K562 (cell line): ENCODE measurements around the gene JAG2. TPM values are rescaled to one million over a fixed set of nuclear protein-coding genes. Genes with fewer than 3 reads are reported as not detected.

Experiments
- ATAC-seq: fragments of 200-7000 bp; cut with Tn5 transposase; 3 replicates; pipeline ENCODE4 v1.9.1; 2020; ENCODE audit warnings: moderate library complexity
- BruUV-seq: library from RNA; stranded (reverse); fragments of 400-500 nt; replicated peaks from 2 replicates; lab custom pipeline; 2021; lab: Mats Ljungman, UMichigan
- CTCF ChIA-PET: fragments of 300-600 bp; formaldehyde crosslinking; extraction: SDS; loops from one replicate; lab custom pipeline; 2021; ENCODE audit warnings: low intra/inter-chr PET ratio; lab: Yijun Ruan, JAX
- POLR2A ChIA-PET: fragments of 300-600, 350-650 bp; sonication (Branson Sonifier 250); formaldehyde crosslinking; extraction: SDS; loops from one replicate; lab custom pipeline; 2021; ENCODE audit warnings: antibody characterized with exemption, inconsistent platforms; lab: Yijun Ruan, JAX
- DNase-seq, 4 experiments: peaks; one replicate each; pipeline versions ENCODE4 v3.0.0 to v3.0.0-alpha.2; 2011 to 2018; ENCODE audit warnings: low spot score in 3 of 4, mixed read lengths in 3 of 4; ENCODE audit errors: extremely low read depth in 1 of 4
- FAIRE-seq: peaks from 2 replicates; lab custom pipeline; 2011; peaks lifted over from hg19 to GRCh38; lab: Jason Lieb, UNC
- H2AFZ ChIP-seq: 2 replicates; pipeline ENCODE4 v1.6.0; 2011; ENCODE audit warnings: low read depth, low read length, control low read depth, inconsistent platforms
- H3K27ac ChIP-seq: fragments of 200-600 bp; 3 replicates; pipeline ENCODE4 v1.8.0; 2011; ENCODE audit warnings: low read depth, mild to moderate bottlenecking, control low read depth, inconsistent platforms, low read length, moderate library complexity, mixed read lengths; ENCODE audit errors: extremely low read depth
- H3K27me3 ChIP-seq, 2 experiments: fragments of 300-600 bp in 1 of 2; 2 replicates in 1 of 2; 3 replicates in 1 of 2; pipeline versions ENCODE4 v1.6.0 to v1.8.0; 2011; ENCODE audit warnings: inconsistent platforms in 2 of 2, low read length in 2 of 2, mild to moderate bottlenecking in 1 of 2, mixed read lengths in 1 of 2, moderate library complexity in 1 of 2; ENCODE audit not compliant: control insufficient read depth in 2 of 2, insufficient read depth in 2 of 2
- H3K36me3 ChIP-seq: fragments of 300-600 bp; 3 replicates; pipeline ENCODE4 v1.8.0; 2011; ENCODE audit warnings: mild to moderate bottlenecking, low read length, inconsistent platforms; ENCODE audit not compliant: control insufficient read depth, insufficient read depth
- H3K4me1 ChIP-seq, 2 experiments: fragments of 200-600 bp in 1 of 2; replicated peaks in 1 of 2; 2 replicates in 1 of 2; 3 replicates in 1 of 2; pipeline versions ENCODE4 v1.5.1 to v1.8.0; 2011; ENCODE audit warnings: inconsistent platforms in 2 of 2, low read length in 2 of 2, mild to moderate bottlenecking in 1 of 2, mixed read lengths in 1 of 2, moderate library complexity in 1 of 2; ENCODE audit not compliant: control insufficient read depth in 2 of 2, insufficient read depth in 2 of 2
- H3K4me2 ChIP-seq: 2 replicates; pipeline ENCODE4 v1.6.1; 2011; ENCODE audit warnings: low read length, control low read depth, inconsistent platforms, mixed read lengths; ENCODE audit not compliant: insufficient read depth
- H3K4me3 ChIP-seq: fragments of 200-600 bp; sonication (generic), shearing (Covaris generic); 2 replicates; pipeline ENCODE4 v1.5.1; 2016; ENCODE audit warnings: control low read depth, inconsistent platforms
- H3K79me2 ChIP-seq: fragments of 200-600 bp; 3 replicates; pipeline ENCODE4 v1.8.0; 2011; ENCODE audit warnings: low read length, inconsistent platforms; ENCODE audit not compliant: control insufficient read depth, insufficient read depth
- H3K9ac ChIP-seq, 2 experiments: 2 replicates each; pipeline versions ENCODE4 v1.6.0 to v1.6.1; 2011; ENCODE audit warnings: low read depth in 2 of 2, low read length in 2 of 2, control low read depth in 1 of 2, inconsistent platforms in 1 of 2, mild to moderate bottlenecking in 1 of 2, mixed read lengths in 1 of 2; ENCODE audit not compliant: insufficient read depth in 1 of 2
- H3K9me1 ChIP-seq: one replicate; pipeline ENCODE4 v1.6.0; 2011; ENCODE audit warnings: inconsistent platforms, mild to moderate bottlenecking, low read length, moderate library complexity; ENCODE audit not compliant: control insufficient read depth, insufficient read depth
- H3K9me3 ChIP-seq: replicated peaks from 2 replicates; pipeline ENCODE4 v1.5.1; 2011; ENCODE audit warnings: low read depth, low read length, inconsistent platforms; ENCODE audit not compliant: control insufficient read depth, insufficient read depth
- H4K20me1 ChIP-seq: replicated peaks from 2 replicates; pipeline ENCODE4 v1.6.1; 2011; ENCODE audit warnings: low read length, inconsistent platforms, mixed read lengths; ENCODE audit not compliant: control insufficient read depth, insufficient read depth
- BRF2 ChIP-seq: IDR thresholded peaks from 3 replicates; pipeline ENCODE4 v1.6.1; 2011; ENCODE audit warnings: borderline replicate concordance, mild to moderate bottlenecking; ENCODE audit not compliant: insufficient read length, insufficient read depth
- NFYB ChIP-seq: IDR thresholded peaks from 2 replicates; pipeline ENCODE4 v1.6.1; 2011; ENCODE audit warnings: mild to moderate bottlenecking, moderate library complexity; ENCODE audit not compliant: insufficient read length; ENCODE audit errors: extremely low read depth
- STAT5B ChIP-seq: fragments of 250-450 bp; sonication (Bioruptor Pico); IDR thresholded peaks from 2 replicates; pipeline ENCODE4 v1.8.0; 2021; ENCODE audit warnings: mild to moderate bottlenecking, inconsistent platforms
- TAF9B ChIP-seq: fragments of 450-650 bp; IDR thresholded peaks from 2 replicates; pipeline ENCODE4 v1.6.1; 2018; ENCODE audit warnings: mild to moderate bottlenecking; ENCODE audit not compliant: partially characterized antibody
- ZBTB9 ChIP-seq: fragments of 450-650 bp; formaldehyde crosslinking; IDR thresholded peaks from 2 replicates; pipeline ENCODE4 v1.4.0; 2020; ENCODE audit warnings: mild to moderate bottlenecking, moderate library complexity
- WGBS: fragments of 100-300 bp; shearing (Covaris generic); methylation state at CpG from one replicate; pipeline ENCODE4 v1.1.6; 2016; ENCODE audit warnings: low coverage, mixed read lengths; ENCODE audit not compliant: insufficient coverage; ENCODE audit errors: missing lambda C conversion rate; 5-methylcytosine and 5-hydroxymethylcytosine counted together
- in situ Hi-C: fragments of 300-500 bp; cut with MboI; formaldehyde crosslinking; loops from 4 replicates; pipeline ENCODE4 v1.15.0; 2018; ENCODE audit warnings: inconsistent platforms, mixed read lengths
- intact Hi-C: fragments of 100-400 bp; cut with micrococcal nuclease; formaldehyde crosslinking; loops from 2 replicates; pipeline ENCODE4 v1.14.2; 2022
- polyA plus RNA-seq, 8 experiments: library from polyadenylated mRNA; depleted of rRNA in 4 of 8; stranded (reverse) in 5 of 8; unstranded in 3 of 8; fragments of >200 nt; fragmentation: Nextera tagmentation in 2 of 8; fragmentation: Illumina TruSeq in 1 of 8; extraction: Ambion mirVana in 2 of 8; extraction: Trizol in 1 of 8; gene quantifications; 2 replicates each; pipeline versions ENCODE4 v1.2.1 to v1.2.3, GENCODE V29; 2011 to 2014; ENCODE audit warnings: inconsistent platforms in 1 of 8, missing spikeins in 1 of 8
- total RNA-seq, 7 experiments: library from RNA; depleted of rRNA in 6 of 7; stranded (reverse); fragments of >200 nt in 6 of 7; fragmentation: Illumina TruSeq in 2 of 7; extraction: Trizol in 2 of 7; gene quantifications; 2 replicates each; pipeline versions ENCODE4 v1.2.1 to v1.2.3, GENCODE V29; 2011 to 2021; ENCODE audit warnings: low replicate concordance in 1 of 7
- TF ChIP-seq, protein P1 (sequence below): sonication (generic); formaldehyde crosslinking; IDR thresholded peaks from 2 replicates; pipeline ENCODE4 v1.9.0; 2022; ENCODE audit warnings: mild to moderate bottlenecking, missing genetic modification reagents
- TF ChIP-seq, protein P2 (sequence below), 2 experiments: fragments of 450-650 bp; IDR thresholded peaks; 2 replicates each; pipeline ENCODE4 v1.6.1; 2018; ENCODE audit warnings: mild to moderate bottlenecking in 2 of 2, low read depth in 1 of 2; ENCODE audit not compliant: partially characterized antibody in 2 of 2

Gene JAG2
- total and polyA plus RNA-seq, 9 of the 15 experiments (the other 6 are each of a cell fraction or from before 2014, with no cell fraction given): 0.25 to 48.4 (median 8.6) TPM

GRCh38 chr14:105123064-105123665, 45.4 kb downstream of the JAG2 start:
- Histone ChIP-seq H3K27ac (no peak overlapping the region), H3K9ac (no peak overlapping the region), H3K36me3 (no peaks in the 10 kb centered on the region), H3K4me3 (no peak overlapping the region), H3K27me3 (peaks cover 11 to 63% of the 10 kb centered on the region in 2 experiments; a peak in 4 of 5 replicates), H3K79me2 (no peaks in the 10 kb centered on the region), H4K20me1 (no peaks in the 10 kb centered on the region), H3K4me1 (no peaks in the 10 kb centered on the region), H3K9me1 (no peaks in the 10 kb centered on the region), H3K9me3 (no peaks in the 10 kb centered on the region), H2AFZ (no peak overlapping the region), H3K4me2 (no peak overlapping the region)
- TF ChIP-seq TAF9B: no peak
- no peak for FAIRE-seq
- 2% methylated on average over 5 of the region's 5 CpGs for WGBS
- CTCF ChIA-PET: no interaction called here
- DNase-seq: no peak
- no TSS peak for BruUV-seq
- in situ Hi-C loops: no loop called here
- ATAC-seq: no peak
- POLR2A ChIA-PET: interaction anchor here (0.6 kb wide), 1 partner anchor 66 kb away, joined by 3 read pairs; no protein-coding TSS in a partner anchor
- intact Hi-C loops: no loop called here

- intact Hi-C loops (no loop called here), in situ Hi-C loops (no loop called here)
- DNase-seq (no peak), ATAC-seq (no peak), FAIRE-seq (no peak)
- Histone ChIP-seq H3K79me2 (no peaks in the 10 kb centered on the region), H3K4me3 (no peak overlapping the region), H3K27ac (no peak overlapping the region), H3K27me3 (peaks cover 9 to 65% of the 10 kb centered on the region in 2 experiments; a peak in 4 of 5 replicates), H3K9me3 (no peaks in the 10 kb centered on the region), H2AFZ (no peak overlapping the region), H3K36me3 (no peaks in the 10 kb centered on the region), H4K20me1 (no peaks in the 10 kb centered on the region), H3K9ac (no peak overlapping the region), H3K4me2 (no peak overlapping the region), H3K4me1 (no peaks in the 10 kb centered on the region), H3K9me1 (no peaks in the 10 kb centered on the region)
- POLR2A ChIA-PET: no interaction called here
- WGBS: 0% methylated on average over 5 of the region's 6 CpGs
- CTCF ChIA-PET: no interaction called here
- no TSS peak for BruUV-seq
- TF ChIP-seq BRF2: no peak
- no peak for TF ChIP-seq ZBTB9 (CRISPR knock-in tag)
- no peak for TF ChIP-seq NFYB
- TF ChIP-seq, protein P1, sequence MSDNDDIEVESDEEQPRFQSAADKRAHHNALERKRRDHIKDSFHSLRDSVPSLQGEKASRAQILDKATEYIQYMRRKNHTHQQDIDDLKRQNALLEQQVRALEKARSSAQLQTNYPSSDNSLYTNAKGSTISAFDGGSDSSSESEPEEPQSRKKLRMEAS: no peak
- no peak for TF ChIP-seq STAT5B
- TF ChIP-seq, protein P2, sequence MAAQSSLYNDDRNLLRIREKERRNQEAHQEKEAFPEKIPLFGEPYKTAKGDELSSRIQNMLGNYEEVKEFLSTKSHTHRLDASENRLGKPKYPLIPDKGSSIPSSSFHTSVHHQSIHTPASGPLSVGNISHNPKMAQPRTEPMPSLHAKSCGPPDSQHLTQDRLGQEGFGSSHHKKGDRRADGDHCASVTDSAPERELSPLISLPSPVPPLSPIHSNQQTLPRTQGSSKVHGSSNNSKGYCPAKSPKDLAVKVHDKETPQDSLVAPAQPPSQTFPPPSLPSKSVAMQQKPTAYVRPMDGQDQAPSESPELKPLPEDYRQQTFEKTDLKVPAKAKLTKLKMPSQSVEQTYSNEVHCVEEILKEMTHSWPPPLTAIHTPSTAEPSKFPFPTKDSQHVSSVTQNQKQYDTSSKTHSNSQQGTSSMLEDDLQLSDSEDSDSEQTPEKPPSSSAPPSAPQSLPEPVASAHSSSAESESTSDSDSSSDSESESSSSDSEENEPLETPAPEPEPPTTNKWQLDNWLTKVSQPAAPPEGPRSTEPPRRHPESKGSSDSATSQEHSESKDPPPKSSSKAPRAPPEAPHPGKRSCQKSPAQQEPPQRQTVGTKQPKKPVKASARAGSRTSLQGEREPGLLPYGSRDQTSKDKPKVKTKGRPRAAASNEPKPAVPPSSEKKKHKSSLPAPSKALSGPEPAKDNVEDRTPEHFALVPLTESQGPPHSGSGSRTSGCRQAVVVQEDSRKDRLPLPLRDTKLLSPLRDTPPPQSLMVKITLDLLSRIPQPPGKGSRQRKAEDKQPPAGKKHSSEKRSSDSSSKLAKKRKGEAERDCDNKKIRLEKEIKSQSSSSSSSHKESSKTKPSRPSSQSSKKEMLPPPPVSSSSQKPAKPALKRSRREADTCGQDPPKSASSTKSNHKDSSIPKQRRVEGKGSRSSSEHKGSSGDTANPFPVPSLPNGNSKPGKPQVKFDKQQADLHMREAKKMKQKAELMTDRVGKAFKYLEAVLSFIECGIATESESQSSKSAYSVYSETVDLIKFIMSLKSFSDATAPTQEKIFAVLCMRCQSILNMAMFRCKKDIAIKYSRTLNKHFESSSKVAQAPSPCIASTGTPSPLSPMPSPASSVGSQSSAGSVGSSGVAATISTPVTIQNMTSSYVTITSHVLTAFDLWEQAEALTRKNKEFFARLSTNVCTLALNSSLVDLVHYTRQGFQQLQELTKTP (IDR thresholded peaks at IDR 0.05; ENCODE audit: low read depth in 1 of 2, partially characterized antibody in 2 of 2): no peak
Measured at GRCh38 chr14:105120056-105120455, 48.5 kb downstream of the JAG2 start.
